ENCODE data around the gene TPP2.

DNA sequence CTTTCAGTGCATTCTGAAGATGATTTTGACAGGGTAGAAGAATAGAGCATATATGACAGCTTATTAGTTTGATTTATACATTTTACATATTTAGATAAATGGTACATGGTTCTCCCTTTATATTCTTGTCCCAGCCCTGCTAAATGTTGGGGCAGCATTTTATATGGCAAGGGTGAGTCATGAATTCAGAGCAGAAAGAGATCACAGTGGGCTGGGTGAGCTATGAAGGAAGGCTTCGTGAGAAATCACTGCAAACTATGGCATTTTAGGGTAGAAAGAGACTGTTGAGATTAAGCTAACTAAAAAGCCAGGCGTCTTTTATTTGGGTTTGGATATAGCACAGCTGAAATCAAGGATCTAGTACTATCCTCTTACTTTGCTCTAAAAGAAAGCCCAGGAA, 122.0 kb downstream of the TPP2 start:
- no peak for TF ChIP-seq EZH2 (IDR thresholded peaks at IDR 0.05; ENCODE audit: borderline replicate concordance, low read length)
- TF ChIP-seq, protein P1, sequence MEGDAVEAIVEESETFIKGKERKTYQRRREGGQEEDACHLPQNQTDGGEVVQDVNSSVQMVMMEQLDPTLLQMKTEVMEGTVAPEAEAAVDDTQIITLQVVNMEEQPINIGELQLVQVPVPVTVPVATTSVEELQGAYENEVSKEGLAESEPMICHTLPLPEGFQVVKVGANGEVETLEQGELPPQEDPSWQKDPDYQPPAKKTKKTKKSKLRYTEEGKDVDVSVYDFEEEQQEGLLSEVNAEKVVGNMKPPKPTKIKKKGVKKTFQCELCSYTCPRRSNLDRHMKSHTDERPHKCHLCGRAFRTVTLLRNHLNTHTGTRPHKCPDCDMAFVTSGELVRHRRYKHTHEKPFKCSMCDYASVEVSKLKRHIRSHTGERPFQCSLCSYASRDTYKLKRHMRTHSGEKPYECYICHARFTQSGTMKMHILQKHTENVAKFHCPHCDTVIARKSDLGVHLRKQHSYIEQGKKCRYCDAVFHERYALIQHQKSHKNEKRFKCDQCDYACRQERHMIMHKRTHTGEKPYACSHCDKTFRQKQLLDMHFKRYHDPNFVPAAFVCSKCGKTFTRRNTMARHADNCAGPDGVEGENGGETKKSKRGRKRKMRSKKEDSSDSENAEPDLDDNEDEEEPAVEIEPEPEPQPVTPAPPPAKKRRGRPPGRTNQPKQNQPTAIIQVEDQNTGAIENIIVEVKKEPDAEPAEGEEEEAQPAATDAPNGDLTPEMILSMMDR (IDR thresholded peaks at IDR 0.05; ENCODE audit: low read length): no peak
